GM12872 (cell line): ENCODE data around the gene CRACR2B.

ENCODE experiments used
- CTCF ChIP-seq: IDR thresholded peaks from 3 replicates; pipeline ENCODE4 v1.5.1; 2011; ENCODE audit warnings: low read depth, mild to moderate bottlenecking, low read length, moderate library complexity; ENCODE audit not compliant: insufficient read depth

Gene CRACR2B

DNA sequence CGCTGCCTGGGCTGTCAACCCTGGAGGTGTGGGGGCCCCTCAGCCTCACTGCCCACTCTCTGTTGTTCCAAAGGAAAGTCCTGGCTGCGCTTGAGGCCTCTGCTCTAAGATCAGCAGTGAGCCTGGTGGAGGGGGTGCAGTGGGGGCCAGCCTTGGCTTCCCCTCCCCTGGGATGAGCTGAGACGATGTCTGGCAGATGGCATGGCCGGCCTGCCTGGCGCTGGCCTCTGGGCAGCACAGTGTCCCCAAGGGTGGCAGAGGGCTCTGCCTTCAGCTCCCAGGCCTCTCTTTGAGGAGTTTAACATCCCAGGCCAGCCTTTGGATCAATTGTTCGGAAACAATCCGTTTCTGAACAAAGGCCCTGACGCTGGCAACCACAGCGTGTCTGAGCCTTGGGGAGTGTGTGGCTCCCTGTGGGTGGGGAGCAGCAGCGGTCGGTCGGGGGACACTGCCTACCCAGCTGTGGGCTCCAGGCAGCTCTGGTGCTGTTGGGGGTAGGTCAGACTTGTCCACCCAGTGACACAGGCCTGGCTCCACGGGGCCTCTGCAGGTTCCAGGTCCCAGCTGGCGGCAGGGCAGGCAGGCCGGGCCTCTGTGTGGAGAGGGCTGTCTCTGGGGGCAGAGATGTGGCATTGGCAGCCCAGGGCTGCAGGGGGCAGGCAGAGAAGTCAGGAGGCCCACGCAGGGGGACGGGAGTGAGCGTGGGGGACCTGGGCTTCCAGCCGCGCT is 27.0 kb downstream of the CRACR2B start:
- no peak for TF ChIP-seq CTCF

- no peak for TF ChIP-seq CTCF
Measured at GRCh38 chr11:855330-855674, 27.6 kb downstream of the CRACR2B start.

GRCh38 chr11:855796-856195 is 28.1 kb downstream of the CRACR2B start:
- no peak for TF ChIP-seq CTCF

GRCh38 chr11:856397-856796 is 28.7 kb downstream of the CRACR2B start:
- TF ChIP-seq CTCF: no peak

DNA sequence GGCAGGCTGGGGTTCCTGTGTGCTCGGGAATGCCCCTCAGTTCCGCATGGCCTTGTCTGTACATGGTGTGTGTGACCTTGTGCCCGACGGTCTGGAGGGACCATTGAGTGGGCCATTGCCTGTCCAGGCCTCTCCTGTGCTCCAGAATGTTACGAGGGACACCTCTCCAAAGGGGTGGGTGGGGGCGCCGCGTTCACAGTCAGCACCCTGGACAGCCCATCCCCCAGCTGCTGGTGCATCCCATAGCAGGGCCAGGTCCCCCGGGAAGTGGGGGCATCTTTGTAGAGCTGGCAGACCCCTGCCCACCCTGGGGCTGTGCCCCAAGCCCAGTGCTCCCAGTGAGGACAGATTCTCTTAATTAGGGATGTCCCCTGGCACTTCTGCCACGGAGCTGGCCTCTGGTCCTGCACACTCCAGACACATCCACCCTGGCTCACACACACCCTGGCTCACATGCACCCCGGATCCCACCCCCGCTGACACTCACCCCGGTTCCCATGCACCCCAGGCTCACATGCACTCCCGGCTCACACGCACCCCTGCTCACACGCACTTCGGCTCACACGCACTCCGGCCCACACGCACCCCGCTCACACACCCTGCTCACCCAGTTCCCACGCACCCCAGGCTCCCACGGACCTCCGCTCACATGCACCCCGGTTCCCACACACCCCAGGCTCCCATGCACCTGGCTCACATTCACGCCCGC is 30.5 kb downstream of the CRACR2B start:
- TF ChIP-seq CTCF: no peak

DNA sequence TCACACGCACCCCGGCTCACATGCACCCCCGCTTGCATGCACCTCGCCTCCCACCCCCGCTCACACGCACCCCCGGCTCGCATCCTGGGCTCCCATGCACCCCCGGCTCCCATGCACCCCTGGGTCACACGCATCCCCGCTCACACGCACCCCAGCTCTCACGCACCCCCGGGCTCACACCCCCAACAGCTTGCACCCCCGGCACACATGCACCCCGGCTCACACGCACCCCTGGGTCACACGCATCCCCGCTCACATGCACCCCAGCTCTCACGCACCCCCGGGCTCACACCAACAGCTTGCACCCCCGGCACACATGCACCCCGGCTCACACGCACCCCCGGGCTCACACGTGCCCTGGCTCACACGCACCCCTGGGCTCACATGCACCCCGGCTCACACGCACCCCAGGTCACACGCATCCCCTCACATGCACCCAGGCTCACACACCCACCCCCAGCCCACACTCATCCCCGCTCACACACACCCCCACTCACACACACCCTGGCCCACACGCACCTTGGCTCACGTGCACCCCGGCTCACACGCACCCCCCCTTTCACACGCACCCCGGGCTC is 31.1 kb downstream of the CRACR2B start:
- no peak for TF ChIP-seq CTCF

GRCh38 chr11:859394-860131 is 31.8 kb downstream of the CRACR2B start:
- no peak for TF ChIP-seq CTCF
